NCI-H1105 (cell line): ENCODE data around the gene OLFM2.
A peak's percentile ranks its signal among the peaks of the same experiment; 100 is the strongest.
"Not testable (repeated sequence)": the region's sequence is repeated elsewhere in the genome, so short reads cannot be mapped to it uniquely, and the experiment has no call there.

Experiments used
- DNase-seq: peaks from one replicate; lab custom pipeline; 2025; lab: John Stamatoyannopoulos, UW

Gene OLFM2

DNA sequence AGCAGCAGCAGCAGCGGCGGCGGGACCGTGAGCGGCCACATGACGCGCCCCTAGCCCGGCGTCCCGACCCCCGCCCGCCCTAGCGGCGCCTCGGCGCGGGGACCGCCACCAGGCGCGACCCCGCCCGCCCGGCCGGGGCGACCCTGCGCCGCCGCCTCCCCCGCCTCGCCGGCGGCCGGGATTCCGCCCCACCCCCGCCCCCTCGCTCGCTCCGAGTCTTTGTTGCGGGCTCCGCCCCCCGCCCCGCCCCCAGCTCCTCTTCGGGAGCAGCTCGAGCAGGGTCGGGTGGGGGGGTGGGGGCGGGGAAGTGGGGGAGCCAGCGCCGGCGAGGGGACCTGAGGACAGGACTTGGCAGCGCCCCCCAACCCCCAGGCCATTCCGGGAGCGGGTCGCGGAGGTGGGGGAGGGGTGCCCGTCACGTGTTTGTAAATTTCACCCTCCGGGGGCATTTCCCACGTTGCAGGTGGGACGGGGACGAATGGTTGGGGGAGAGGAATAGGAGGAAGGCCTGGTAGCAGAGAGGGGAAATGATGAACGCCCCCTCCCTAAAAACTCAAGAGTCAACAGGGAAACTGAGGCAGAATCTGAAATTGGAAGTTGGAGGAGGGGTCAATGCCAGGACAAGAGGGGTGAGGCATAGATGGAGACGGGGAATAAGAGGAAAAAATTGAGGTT is at the start of gene OLFM2:
TSS of gene OLFM2 (minus strand) at position 190 of the 675 bp plus-strand sequence. CDS start at position 41, 149 bp downstream.
- peak; percentile 20 for DNase-seq

DNA sequence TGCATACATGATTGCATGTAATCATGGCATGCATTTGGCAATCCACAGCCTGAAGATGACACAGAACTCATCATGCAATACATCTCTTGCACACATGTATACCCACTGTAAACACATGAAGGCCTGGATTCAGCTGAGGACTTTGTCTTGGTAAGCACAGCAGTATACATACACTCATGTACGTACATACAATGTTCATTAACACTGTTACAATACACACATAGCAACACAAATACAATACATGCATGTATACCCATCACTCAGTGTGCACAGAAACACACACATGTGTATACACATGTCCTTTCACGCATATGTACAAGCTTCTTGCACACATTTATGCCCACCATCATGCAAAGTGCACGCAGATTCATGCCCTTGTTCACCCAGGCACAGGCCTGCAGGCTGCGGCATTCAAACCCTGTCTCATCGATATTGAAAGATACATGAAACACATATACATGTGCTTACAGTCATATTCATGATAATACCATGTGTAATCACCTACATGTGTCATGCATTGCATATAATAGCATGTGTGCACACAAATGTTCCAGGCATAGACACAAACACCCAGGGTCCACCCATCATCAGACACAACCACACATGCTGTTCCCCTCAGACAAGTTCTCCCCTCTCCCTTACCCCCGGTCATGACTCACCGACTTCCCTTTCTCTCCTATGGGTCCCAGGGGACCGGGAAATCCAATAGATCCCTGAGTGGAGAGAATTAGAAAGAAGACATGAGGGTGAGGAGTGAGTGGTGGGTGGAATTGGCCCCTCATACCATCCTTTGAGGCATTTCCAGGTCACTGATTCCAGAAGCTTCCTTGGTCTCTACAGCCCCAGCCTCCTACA is 45.3 kb upstream of the OLFM2 start:
- no peak for DNase-seq

DNA sequence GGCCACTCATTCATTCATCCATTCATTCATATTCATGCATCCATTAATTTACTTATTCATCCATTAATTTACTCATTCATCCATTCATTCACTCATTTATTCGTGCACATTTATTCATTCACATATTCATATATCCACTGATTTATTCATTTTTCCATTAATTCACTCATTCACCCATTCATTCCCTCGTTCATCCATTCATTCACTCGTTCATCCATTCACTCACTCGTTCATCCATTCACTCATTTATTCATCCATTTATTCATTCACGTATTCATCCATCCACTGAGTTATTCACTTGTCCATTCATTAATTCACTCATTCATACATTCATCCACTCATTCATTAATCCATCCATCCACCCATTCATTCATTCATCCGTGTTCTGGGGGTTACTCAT is 35.8 kb upstream of the OLFM2 start:
- DNase-seq = no peak

DNA sequence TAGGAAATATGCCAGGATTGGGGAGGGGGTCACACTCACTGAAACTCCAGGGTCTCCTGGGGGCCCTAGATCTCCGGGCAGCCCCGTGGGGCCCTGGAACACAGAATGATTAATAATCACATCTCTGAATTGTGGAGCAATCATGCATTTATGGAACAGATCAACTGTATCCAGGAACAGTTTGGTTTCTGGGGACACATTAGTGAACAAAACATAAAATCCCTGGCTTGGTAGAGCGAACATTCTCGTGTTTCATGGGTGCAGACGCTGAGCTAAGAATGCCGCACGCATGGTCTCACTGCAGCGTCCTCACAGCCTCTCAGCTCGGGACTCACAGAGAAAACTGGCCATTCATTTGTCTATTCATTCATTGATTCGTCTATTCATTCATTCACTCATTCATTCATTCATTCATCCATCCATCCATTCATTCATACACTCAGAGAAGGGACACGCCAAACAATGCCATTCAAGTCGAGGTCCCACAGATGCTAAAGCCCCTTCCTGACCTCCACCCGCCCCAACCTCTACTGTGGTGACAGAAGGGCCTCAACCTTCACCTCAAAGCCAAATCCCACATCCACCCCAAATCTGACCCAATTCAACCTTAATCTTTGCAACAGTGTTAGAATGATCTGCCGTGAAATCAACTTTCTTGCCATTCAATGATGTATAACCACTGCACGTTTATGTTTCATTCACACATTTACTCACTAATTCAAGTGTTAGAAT is 35.0 kb upstream of the OLFM2 start:
- DNase-seq = no peak

DNA sequence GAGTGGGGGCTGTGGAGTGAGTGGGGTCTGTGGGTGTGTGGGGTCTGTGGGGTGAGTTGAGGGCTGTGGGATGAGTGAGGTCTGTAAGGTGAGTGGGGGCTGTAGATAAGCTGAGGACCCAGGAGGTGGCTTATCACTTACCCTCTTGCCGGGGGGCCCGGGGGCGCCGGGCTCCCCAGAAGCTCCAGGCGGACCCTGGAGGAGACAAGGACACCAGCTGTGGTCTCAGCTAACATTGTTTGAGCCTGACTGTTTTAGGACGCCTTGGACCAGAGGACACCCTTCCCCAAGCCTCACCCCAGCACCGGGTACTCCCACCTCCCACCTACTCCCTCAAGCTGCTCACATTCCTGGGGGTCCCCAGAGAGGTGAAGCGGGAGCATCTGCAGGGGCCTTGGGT is 34.2 kb upstream of the OLFM2 start:
- no peak for DNase-seq

DNA sequence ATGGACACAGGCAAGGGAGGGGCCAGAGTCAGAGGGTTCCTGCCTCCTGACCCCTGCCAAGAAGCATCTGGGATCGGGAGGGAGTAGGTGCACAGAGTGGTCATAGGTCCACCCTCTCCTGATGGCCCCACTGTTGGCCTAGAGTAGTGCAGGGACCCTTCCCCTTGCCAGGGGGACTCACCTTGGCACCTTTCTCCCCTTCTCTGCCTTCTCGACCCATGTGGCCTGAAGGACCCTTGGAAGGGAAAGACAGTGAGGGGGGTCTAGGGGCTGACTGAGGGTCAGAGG is 33.3 kb upstream of the OLFM2 start:
- no peak for DNase-seq

DNA sequence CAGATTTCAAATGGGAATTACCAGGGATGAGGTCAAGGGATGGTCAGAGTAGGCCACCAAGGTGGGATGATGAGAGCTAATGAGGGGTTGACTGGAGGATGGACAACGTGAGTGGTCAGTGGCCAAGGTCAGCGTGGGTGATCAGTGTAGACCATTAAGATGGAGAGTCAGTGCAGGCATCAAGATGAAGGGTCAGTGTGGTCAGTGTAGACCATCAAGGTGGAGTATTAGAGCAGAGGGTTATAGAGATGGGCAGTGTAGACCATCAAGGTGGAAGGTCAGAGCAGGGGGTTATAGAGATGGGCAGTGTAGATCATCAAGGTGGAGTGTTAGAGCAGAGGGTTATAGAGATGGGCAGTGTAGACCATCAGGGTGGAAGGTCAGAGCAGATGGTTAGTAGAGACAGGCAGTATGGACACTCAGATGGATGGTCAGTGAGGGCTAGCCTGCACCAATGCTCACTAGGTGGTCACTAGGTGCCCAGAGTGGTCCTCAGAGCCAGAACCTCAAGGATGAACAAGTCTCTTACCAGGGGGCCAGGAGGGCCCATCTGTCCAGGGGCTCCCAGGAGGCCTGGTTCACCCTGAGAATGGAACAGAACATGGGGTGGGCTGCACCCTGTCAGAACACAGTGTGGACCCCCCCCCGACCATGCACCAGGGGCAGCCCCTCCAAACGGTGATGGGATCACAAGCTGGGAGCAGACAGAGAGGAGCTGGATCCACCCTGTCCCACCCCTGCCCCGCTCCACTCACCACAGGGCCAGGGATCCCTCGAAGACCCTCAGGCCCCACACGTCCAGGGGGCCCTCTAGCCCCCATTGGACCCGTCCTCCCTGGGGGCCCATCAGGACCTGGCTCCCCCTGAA is 32.7 kb upstream of the OLFM2 start:
- DNase-seq = no peak

DNA sequence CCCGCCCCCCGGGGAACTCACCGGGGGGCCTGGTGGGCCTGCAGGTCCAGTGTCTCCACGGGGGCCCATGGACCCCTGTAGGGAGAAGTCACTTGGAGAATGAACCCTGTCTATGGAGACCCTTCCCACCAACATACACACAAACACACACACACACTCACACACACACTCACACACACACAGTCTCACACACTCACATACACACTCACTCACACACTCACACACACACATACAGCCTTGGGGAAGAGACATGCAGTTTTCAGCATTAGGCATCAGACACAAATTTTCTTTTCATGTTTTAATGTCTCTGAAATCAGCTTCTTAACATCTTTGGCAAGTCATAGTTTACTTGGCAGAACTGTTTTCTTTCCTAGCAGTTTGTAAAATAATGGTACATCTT is 31.0 kb upstream of the OLFM2 start:
- no peak for DNase-seq

DNA sequence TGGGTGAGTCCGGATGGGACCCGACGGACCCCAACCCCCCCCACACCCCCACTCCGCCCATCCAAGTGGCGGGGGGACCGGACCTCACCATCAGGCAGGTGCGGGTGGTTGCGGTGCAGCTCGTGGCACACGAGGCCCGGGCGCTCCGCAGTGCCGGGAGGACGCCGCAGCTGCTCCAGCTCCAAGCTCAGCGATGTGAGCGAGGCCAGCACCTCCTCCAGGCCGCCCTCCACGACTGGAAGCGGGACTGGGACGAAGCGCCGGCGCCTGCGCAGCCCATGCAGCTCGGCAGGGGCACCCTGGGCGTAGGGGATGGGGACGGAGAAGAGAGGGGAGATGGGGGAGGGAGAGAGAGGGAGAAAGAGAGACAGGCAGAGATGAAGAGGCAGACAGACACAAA is 30.1 kb upstream of the OLFM2 start:
- no peak for DNase-seq

DNA sequence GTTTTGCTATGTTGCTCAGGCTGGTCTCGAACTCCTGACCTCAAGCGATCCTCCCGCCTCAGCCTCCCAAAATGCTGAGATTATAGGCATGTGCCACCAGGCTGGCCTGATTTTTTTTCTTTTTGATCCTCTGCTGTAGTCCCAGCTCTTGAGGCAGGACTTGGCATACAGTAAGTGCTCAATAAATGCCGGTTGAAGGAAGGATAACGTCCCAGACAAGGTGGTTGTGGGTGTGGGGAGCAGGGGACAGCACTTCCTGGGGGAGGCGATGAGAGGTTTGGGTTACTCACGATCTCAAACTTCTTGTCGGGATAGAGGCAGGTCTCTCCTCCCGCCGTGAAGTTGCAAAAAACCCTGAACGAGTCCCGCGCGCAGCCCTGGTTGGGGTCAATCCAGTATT is 29.7 kb upstream of the OLFM2 start:
- DNase-seq = no peak

DNA sequence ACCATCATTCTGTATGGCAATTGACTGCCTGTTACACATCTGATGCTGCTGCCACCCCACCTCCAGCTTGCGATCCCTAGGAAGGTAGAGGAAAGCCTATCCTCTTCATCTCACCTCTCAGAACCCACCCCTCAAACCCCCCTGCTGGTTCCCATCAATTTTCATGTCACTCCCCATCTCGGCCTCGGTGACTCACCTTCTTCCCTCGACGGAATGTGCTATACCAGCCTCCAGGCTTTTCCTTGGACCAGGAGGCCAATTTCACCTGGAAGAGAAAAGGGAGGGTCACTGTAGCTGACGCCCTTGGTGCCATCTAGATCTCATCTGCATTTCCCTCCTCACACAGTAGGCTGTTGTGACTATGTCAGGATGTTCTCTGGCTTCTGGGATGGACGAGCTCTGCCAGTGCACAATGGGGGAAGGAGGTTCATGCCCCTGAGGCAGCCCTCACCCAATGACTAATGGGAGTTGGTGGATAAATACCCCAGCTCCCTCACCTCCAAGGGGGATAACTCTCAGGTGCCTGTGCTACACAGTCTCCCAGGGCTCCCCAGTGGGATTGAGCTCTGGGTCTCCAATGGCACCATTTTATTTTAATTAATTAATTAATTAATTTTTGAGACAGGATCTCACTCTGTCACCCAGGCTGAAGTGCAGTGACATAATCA is 26.4 kb upstream of the OLFM2 start:
- DNase-seq = no peak

DNA sequence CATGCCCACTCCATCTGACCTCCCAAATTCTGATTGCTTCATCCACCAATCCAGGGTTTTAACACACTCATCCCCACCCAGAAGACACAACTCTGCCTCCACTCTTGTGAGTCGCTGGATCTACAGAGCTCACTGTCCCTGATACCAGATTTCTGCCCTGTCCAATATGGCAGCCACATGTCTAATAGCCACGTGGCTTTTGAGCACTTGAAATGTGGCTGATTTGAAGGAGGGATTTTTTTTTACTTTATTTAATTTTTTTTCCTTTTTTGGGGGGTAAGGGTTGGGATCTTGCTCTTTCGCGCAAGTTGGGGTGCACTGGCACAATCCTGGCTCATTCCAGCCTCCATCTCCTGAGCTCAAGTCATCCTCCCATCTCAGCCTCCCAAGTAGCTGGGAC is 24.8 kb upstream of the OLFM2 start:
- DNase-seq = no peak

DNA sequence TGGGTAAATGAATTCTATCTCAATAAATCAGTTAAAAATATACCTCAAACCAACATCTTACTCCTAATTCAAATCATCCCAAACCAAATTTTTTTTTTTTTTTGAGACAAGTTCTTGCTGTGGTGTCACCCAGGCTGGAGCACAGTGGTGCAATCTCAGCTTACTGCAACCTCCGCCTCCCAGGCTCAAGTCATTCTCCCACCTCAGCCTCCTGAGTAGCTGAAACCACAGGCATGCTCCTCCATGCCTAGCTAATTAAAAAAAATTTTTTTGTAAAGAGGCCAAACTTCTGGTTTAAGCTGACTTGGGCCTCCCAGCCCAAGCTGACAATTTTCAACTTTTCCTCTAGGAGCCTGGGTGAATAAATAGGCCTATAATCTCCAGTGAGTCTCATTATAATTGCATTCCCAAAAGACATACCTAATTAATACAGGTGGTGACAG is 22.1 kb upstream of the OLFM2 start:
- no peak for DNase-seq

DNA sequence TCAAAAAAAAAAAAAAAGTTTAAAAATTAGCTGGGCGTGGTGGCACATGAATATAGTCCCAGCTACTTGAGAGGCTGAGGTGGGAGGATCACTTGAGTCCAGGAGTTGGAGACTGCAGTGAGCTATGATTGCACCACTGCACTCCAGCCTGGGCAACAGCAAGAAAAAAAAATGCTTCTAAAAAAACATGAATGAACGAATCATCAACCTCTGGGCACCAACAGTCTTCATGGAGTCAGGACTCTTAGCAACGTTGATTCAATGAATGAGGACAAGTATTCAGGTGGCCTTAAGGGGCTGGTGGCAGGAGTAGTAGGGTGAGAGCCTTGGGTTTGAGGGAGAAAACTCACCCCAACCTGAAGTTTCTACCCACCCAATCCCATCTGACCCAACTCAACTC is 20.6 kb upstream of the OLFM2 start:
- no peak for DNase-seq

DNA sequence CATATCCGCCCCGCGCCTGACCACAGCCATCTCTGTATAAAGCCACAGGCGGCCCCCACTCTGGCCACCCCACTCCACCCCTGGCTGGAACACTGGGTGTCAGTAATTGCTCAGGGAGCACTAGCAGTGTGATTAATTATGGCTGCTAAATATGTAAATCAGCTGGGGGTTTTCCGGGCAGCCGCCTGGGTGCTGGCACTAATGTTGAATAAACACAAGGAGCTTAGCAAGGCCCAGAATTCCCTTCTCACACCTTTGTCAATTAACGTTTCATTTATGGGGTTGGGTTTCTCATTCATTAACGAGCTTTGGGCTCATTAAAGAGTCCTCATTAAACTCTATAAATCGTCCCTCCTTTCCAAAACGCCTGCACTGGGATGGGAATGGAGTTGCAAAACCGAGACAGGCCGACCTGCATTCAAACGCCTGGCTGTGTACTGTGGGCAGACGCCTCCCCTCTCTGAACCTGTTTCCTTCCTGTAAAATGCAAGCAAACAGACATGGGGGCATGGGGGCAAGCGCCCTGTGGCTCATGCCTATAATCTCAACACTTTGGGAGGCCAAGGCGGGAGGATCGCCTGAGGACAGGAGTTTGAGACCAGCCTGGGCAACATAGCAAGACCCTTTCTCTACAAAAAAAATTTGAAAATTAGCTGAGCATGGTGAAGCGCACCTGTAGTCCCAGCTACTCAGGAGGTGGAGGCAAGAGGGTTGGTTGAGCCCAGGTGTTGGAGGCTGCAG is 17.7 kb upstream of the OLFM2 start:
- DNase-seq = no peak

DNA sequence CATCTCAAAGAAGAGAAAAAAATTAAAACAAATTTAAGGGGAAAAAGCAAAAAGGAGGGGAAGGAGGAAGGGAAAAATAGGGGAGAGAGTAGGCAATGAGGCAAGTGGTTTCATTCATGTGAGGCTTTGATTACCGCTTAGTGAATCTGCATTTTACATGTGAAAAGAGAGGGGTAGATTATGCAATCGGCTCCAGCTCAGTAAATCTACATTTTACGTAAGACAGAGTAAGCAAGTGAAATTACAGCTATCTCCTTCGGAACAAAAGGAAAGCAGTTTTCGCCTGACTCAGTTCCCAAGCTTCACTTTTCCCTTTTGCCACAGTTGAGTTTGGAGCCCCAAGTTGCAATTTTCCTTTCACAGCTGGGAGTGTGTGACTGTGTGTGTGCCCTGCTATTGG is 16.0 kb upstream of the OLFM2 start:
- DNase-seq = no peak

DNA sequence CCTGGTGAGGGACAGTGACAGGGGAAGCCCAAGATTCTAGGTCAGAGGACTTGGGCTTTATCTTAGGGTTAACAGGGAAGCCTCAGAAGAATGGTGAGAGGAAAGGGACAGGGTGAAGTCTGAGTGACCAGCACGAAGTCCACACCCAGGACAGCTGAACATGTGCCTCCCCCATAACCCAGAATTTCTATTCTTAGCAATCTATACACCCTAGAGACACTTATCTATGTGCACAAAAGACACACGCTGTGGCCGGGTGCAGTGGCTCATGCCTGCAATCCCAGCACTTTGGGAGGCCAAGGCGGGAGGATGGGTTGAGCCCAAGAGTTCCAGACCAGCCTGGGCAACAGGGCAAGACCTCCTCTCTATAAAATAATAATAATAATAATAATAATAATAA is 11.1 kb upstream of the OLFM2 start:
- DNase-seq = no peak

DNA sequence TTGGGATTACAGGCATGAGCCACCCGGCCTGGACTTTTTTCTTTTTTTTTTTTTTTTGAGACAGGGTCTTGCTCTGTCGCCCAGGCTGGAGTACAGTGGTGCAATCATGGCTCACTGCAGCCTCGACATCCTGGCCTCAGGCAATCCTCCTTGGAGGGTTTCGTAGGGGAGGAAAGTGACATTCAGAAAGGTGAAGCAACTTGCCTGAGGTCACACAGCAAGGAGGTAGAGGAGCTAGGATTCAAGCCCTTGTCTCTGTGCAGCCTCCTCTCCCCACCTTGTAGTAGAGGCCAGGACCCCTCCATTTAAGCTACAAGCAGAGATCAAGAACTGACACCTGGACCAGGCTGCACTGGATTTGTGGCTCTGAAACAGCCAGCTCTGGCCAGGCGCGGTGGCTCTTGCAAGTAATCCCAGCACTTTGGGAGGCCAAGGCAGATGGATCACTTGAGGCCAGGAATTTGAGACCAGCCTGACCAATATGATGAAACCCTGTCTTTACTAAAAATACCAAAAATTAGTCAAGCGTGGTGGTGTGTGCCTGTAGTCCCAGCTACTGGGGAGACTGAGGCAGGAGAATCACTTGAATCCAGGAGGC is 10.3 kb upstream of the OLFM2 start:
- DNase-seq = not testable (repeated sequence)

DNA sequence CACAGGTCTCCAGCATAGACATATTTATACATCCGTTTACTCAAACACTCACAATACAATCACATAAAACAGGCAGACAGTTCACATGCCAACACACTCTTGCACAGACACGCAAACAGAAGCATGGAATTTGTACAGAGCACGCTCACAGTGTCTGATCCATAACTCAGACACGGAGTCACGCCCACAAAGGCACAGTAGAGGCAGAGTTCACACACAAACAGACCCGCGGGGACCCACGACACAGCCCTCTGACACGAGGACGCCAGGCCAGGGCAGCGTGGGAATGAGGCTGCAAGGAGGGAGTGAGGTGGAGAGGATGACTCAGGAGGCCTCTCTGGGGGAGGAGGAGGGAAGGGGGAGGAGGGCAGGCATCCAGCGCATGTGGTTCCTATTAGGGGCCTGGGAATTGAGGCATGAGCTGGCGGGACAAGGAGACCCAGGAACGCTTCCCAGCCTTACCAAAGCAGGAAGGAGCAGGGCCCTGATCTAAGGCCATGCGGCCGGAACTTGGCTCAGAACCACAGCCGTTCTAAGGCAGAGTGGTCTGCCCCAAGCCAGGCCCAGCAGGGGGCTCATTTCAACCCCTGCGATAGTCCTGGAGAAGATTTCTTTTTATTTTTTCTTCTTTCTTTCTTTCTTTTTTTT is 9.1 kb upstream of the OLFM2 start:
- no peak for DNase-seq

DNA sequence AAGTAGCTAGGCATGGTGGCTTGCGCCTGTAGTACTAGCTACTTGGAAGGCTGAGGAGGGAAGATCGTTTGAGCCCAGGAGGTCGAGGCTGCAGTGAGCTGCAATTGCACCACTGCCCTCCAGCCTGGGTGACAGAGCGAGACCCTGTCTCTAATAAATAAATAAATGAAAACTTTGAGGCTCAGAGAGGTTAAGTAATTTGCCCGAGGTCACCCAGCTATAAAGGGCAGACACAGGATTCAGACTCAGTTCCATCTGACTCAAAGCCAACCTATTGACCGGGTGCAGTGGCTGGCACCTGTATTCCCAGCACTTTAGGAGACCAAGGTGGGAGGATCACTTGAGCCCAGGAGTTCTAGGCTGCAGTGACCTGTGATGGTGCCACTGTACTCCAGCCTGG is 7.4 kb upstream of the OLFM2 start:
- no peak for DNase-seq
